ENCODE measurements around the gene SH3GL1.

SH3GL1 gene

GRCh38 chr19:4439243-4439642 is 38.9 kb upstream of the SH3GL1 start:
- no peak for ATAC-seq (ENCODE audit: low read depth)
- H3K36me3 ChIP-seq (ENCODE audit: low read depth) = peaks cover 18% of the 10 kb centered on the region
- no peaks in the 10 kb centered on the region for H3K9me3 ChIP-seq (ENCODE audit: severe bottlenecking)
- DNase-seq (ENCODE audit: low spot score) = no peak
- H3K4me3 ChIP-seq (ENCODE audit: severe bottlenecking) = no peak overlapping the region
- no peak for TF ChIP-seq CTCF (IDR thresholded peaks at IDR 0.05; ENCODE audit: poor library complexity, severe bottlenecking)
- no peaks in the 10 kb centered on the region for H3K4me1 ChIP-seq (ENCODE audit: insufficient read depth, poor library complexity, severe bottlenecking)
- H3K27ac ChIP-seq (ENCODE audit: poor library complexity, severe bottlenecking) = no peak overlapping the region
- no peaks in the 10 kb centered on the region for H3K27me3 ChIP-seq (ENCODE audit: insufficient read depth, poor library complexity, severe bottlenecking)

- no peak overlapping the region for H3K4me3 ChIP-seq (ENCODE audit: severe bottlenecking)
- DNase-seq (ENCODE audit: low spot score) = no peak
- H3K4me1 ChIP-seq (ENCODE audit: insufficient read depth, poor library complexity, severe bottlenecking) = no peaks in the 10 kb centered on the region
- H3K36me3 ChIP-seq (ENCODE audit: low read depth) = peaks cover 36% of the 10 kb centered on the region
- no peak for ATAC-seq (ENCODE audit: low read depth)
- TF ChIP-seq CTCF (IDR thresholded peaks at IDR 0.05; ENCODE audit: poor library complexity, severe bottlenecking) = no peak
- no peak overlapping the region for H3K27ac ChIP-seq (ENCODE audit: poor library complexity, severe bottlenecking)
- H3K27me3 ChIP-seq (ENCODE audit: insufficient read depth, poor library complexity, severe bottlenecking) = no peaks in the 10 kb centered on the region
- H3K9me3 ChIP-seq (ENCODE audit: severe bottlenecking) = no peaks in the 10 kb centered on the region
These were observed 36.8 kb upstream of the SH3GL1 start for GRCh38 chr19:4437103-4437502.

- no peaks in the 10 kb centered on the region for H3K9me3 ChIP-seq (ENCODE audit: severe bottlenecking)
- no peak for TF ChIP-seq CTCF (IDR thresholded peaks at IDR 0.05; ENCODE audit: poor library complexity, severe bottlenecking)
- H3K4me3 ChIP-seq (ENCODE audit: severe bottlenecking) = no peak overlapping the region
- DNase-seq (ENCODE audit: low spot score) = no peak
- no peaks in the 10 kb centered on the region for H3K4me1 ChIP-seq (ENCODE audit: insufficient read depth, poor library complexity, severe bottlenecking)
- no peaks in the 10 kb centered on the region for H3K27me3 ChIP-seq (ENCODE audit: insufficient read depth, poor library complexity, severe bottlenecking)
- no peak overlapping the region for H3K27ac ChIP-seq (ENCODE audit: poor library complexity, severe bottlenecking)
- H3K36me3 ChIP-seq (ENCODE audit: low read depth) = peaks cover 44% of the 10 kb centered on the region
- ATAC-seq (ENCODE audit: low read depth) = no peak
These were observed 35.9 kb upstream of the SH3GL1 start for GRCh38 chr19:4436231-4436630.

- H3K4me1 ChIP-seq (ENCODE audit: insufficient read depth, poor library complexity, severe bottlenecking) = no peaks in the 10 kb centered on the region
- no peak for ATAC-seq (ENCODE audit: low read depth)
- DNase-seq (ENCODE audit: low spot score) = no peak
- TF ChIP-seq CTCF (IDR thresholded peaks at IDR 0.05; ENCODE audit: poor library complexity, severe bottlenecking) = no peak
- H3K4me3 ChIP-seq (ENCODE audit: severe bottlenecking) = no peak overlapping the region
- no peaks in the 10 kb centered on the region for H3K27me3 ChIP-seq (ENCODE audit: insufficient read depth, poor library complexity, severe bottlenecking)
- H3K36me3 ChIP-seq (ENCODE audit: low read depth) = peaks cover 54% of the 10 kb centered on the region
- H3K27ac ChIP-seq (ENCODE audit: poor library complexity, severe bottlenecking) = no peak overlapping the region
- no peaks in the 10 kb centered on the region for H3K9me3 ChIP-seq (ENCODE audit: severe bottlenecking)
These were observed 34.0 kb upstream of the SH3GL1 start for GRCh38 chr19:4434391-4434790.

GRCh38 chr19:4432918-4433506 is 32.7 kb upstream of the SH3GL1 start:
- DNase-seq (ENCODE audit: low spot score) (no peak), ATAC-seq (ENCODE audit: low read depth) (no peak)
- Histone ChIP-seq H3K4me1 (ENCODE audit: insufficient read depth, poor library complexity, severe bottlenecking) (no peaks in the 10 kb centered on the region), H3K36me3 (ENCODE audit: low read depth) (peaks cover 57% of the 10 kb centered on the region), H3K4me3 (ENCODE audit: severe bottlenecking) (no peak overlapping the region), H3K27me3 (ENCODE audit: insufficient read depth, poor library complexity, severe bottlenecking) (no peaks in the 10 kb centered on the region), H3K9me3 (ENCODE audit: severe bottlenecking) (no peaks in the 10 kb centered on the region), H3K27ac (ENCODE audit: poor library complexity, severe bottlenecking) (no peak overlapping the region)
- TF ChIP-seq CTCF (IDR thresholded peaks at IDR 0.05; ENCODE audit: poor library complexity, severe bottlenecking) = no peak

Data from RWPE2 (cell line).